Measurements from ENCODE around the gene PUS10.

PUS10 gene

DNA sequence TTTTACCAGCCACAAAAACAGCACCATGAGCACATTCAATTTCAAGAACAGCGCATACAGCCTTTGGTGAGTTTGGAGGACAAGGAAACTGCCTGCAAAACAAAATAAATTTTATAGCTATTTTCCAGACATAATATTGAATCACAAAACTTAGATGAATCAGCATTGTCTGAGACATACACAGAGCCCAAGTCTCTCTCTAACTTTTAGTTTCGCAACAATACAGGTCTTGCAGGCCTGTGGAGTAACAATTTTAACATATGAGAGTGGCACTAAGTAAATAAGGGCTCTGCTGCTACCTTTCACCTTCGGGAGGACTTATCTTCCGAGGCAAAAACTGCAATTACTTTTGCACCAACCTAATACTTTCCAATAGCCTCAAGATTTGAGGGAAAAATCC, 56.6 kb downstream of the PUS10 start:
- Histone ChIP-seq H2BK12ac (ENCODE audit: low read length) (no peak overlapping the region), H3K9me3 (ENCODE audit: insufficient read depth, low read depth, low read length) (no peaks in the 10 kb centered on the region), H3K18ac (ENCODE audit: low read length) (no peak overlapping the region), H4K91ac (ENCODE audit: low read depth, low read length) (no peak overlapping the region), H3K23ac (ENCODE audit: low read length) (no peak overlapping the region), H2AFZ (ENCODE audit: insufficient read depth, low read length, poor library complexity) (no peak overlapping the region), H3K4me3 (ENCODE audit: low read depth, low read length) (no peak overlapping the region), H3K4me1 (ENCODE audit: control insufficient read depth in 1 of 2, insufficient read depth in 2 of 2, low read length in 2 of 2) (peaks cover 2 to 4% of the 10 kb centered on the region in 2 experiments), H2BK5ac (ENCODE audit: low read depth, low read length, poor library complexity) (no peak overlapping the region), H3K79me2 (ENCODE audit: control insufficient read depth, insufficient read depth, low read length, poor library complexity) (no peaks in the 10 kb centered on the region), H3K9ac (ENCODE audit: low read length) (no peak overlapping the region), H3K4ac (ENCODE audit: low read depth, low read length) (no peak overlapping the region), H3K27me3 (ENCODE audit: insufficient read depth, low read length) (no peaks in the 10 kb centered on the region), H2AK5ac (ENCODE audit: low read length) (no peak overlapping the region), H3K36me3 (ENCODE audit: control insufficient read depth in 1 of 2, insufficient read depth in 2 of 2, low read length in 2 of 2) (no peaks in the 10 kb centered on the region), H2BK120ac (ENCODE audit: insufficient read depth, low read length, poor library complexity) (no peak overlapping the region), H4K8ac (ENCODE audit: low read depth, low read length) (no peak overlapping the region), H3K4me2 (ENCODE audit: low read length) (no peak overlapping the region), H3K14ac (ENCODE audit: low read length) (no peak overlapping the region), H3K79me1 (ENCODE audit: low read length) (peaks cover 4% of the 10 kb centered on the region), H4K12ac (ENCODE audit: low read depth, low read length) (no peak overlapping the region), H3K27ac (ENCODE audit: low read depth, low read length) (no peak overlapping the region)
- DNase-seq = peak; percentile 74 to 95
- no CpG with 5 or more reads among the region's 4 CpGs for WGBS (ENCODE audit: extremely low coverage, insufficient coverage, insufficient read length)

DNA sequence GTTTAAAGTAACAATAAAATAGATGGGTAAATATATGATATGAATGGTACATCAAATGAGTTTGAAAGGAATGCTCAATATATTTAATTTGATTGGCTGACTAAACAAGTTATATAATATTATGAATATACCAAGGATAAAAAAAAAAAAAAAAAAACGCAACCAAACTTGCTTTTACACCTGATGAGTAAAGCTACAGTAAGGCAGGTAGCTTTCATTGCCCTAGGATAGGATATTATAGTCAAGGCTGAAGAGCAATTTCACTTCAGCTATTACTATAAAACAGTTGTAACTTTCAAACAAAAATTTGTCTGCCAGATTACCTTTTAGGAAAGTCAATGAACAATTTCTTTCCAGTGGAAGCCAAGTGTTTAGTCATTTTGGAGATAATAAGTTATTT, 57.3 kb downstream of the PUS10 start:
- H3K9me3 ChIP-seq (ENCODE audit: insufficient read depth, low read depth, low read length) = no peaks in the 10 kb centered on the region
- H3K79me1 ChIP-seq (ENCODE audit: low read length) = peaks cover 4% of the 10 kb centered on the region
- H3K79me2 ChIP-seq (ENCODE audit: control insufficient read depth, insufficient read depth, low read length, poor library complexity) = no peaks in the 10 kb centered on the region
- H3K36me3 ChIP-seq (ENCODE audit: control insufficient read depth in 1 of 2, insufficient read depth in 2 of 2, low read length in 2 of 2) = no peaks in the 10 kb centered on the region
- no peak overlapping the region for H3K4ac ChIP-seq (ENCODE audit: low read depth, low read length)
- no peak overlapping the region for H3K14ac ChIP-seq (ENCODE audit: low read length)
- H3K18ac ChIP-seq (ENCODE audit: low read length) = no peak overlapping the region
- H4K91ac ChIP-seq (ENCODE audit: low read depth, low read length) = no peak overlapping the region
- no peak overlapping the region for H4K12ac ChIP-seq (ENCODE audit: low read depth, low read length)
- H3K4me1 ChIP-seq (ENCODE audit: control insufficient read depth in 1 of 2, insufficient read depth in 2 of 2, low read length in 2 of 2) = peaks cover 2 to 4% of the 10 kb centered on the region in 2 experiments
- H3K27me3 ChIP-seq (ENCODE audit: insufficient read depth, low read length) = no peaks in the 10 kb centered on the region
- H3K27ac ChIP-seq (ENCODE audit: low read depth, low read length) = no peak overlapping the region
- no peak overlapping the region for H2BK5ac ChIP-seq (ENCODE audit: low read depth, low read length, poor library complexity)
- no peak overlapping the region for H3K9ac ChIP-seq (ENCODE audit: low read length)
- no peak overlapping the region for H2BK12ac ChIP-seq (ENCODE audit: low read length)
- H2AK5ac ChIP-seq (ENCODE audit: low read length) = no peak overlapping the region
- H3K4me3 ChIP-seq (ENCODE audit: low read depth, low read length) = no peak overlapping the region
- no peak overlapping the region for H2BK120ac ChIP-seq (ENCODE audit: insufficient read depth, low read length, poor library complexity)
- H3K4me2 ChIP-seq (ENCODE audit: low read length) = no peak overlapping the region
- WGBS (ENCODE audit: extremely low coverage, insufficient coverage, insufficient read length) = no CpG with 5 or more reads among the region's 1 CpG
- DNase-seq = no peak
- no peak overlapping the region for H2AFZ ChIP-seq (ENCODE audit: insufficient read depth, low read length, poor library complexity)
- H4K8ac ChIP-seq (ENCODE audit: low read depth, low read length) = no peak overlapping the region
- H3K23ac ChIP-seq (ENCODE audit: low read length) = no peak overlapping the region

DNA sequence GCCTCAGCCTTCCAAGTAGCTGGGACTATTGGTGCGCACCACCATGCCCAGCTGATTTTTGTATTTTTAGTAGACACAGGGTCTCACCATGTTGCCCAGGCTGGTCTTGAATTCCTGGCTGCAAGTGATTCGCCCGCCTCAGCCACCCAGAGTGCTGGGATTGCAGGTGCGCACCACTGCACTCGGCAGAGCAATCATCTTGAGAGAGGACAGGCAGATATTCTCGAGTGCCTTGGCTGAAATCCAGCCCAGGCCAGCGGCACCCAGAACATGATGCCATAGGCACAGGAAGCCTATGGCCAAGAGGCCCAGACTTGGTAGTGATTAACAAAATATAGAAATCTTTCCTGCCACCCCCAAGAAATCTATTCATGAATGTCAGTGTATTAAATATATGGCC, 58.6 kb downstream of the PUS10 start:
- peak overlapping the region; percentile 43 for H2BK12ac ChIP-seq (ENCODE audit: low read length)
- no peak overlapping the region for H2AFZ ChIP-seq (ENCODE audit: insufficient read depth, low read length, poor library complexity)
- H3K9ac ChIP-seq (ENCODE audit: low read length) = no peak overlapping the region
- WGBS (ENCODE audit: extremely low coverage, insufficient coverage, insufficient read length) = no CpG with 5 or more reads among the region's 7 CpGs
- H3K4ac ChIP-seq (ENCODE audit: low read depth, low read length) = no peak overlapping the region
- H3K27ac ChIP-seq (ENCODE audit: low read depth, low read length) = no peak overlapping the region
- H4K91ac ChIP-seq (ENCODE audit: low read depth, low read length) = peak overlapping the region; percentile 19
- H3K79me1 ChIP-seq (ENCODE audit: low read length) = peaks cover 4% of the 10 kb centered on the region
- no peak overlapping the region for H3K14ac ChIP-seq (ENCODE audit: low read length)
- no peak overlapping the region for H3K4me3 ChIP-seq (ENCODE audit: low read depth, low read length)
- H4K8ac ChIP-seq (ENCODE audit: low read depth, low read length) = no peak overlapping the region
- no peak overlapping the region for H3K4me2 ChIP-seq (ENCODE audit: low read length)
- no peak overlapping the region for H2BK5ac ChIP-seq (ENCODE audit: low read depth, low read length, poor library complexity)
- no peak overlapping the region for H2AK5ac ChIP-seq (ENCODE audit: low read length)
- H3K27me3 ChIP-seq (ENCODE audit: insufficient read depth, low read length) = no peaks in the 10 kb centered on the region
- no peak overlapping the region for H2BK120ac ChIP-seq (ENCODE audit: insufficient read depth, low read length, poor library complexity)
- no peaks in the 10 kb centered on the region for H3K9me3 ChIP-seq (ENCODE audit: insufficient read depth, low read depth, low read length)
- H4K12ac ChIP-seq (ENCODE audit: low read depth, low read length) = no peak overlapping the region
- DNase-seq = no peak
- no peaks in the 10 kb centered on the region for H3K36me3 ChIP-seq (ENCODE audit: control insufficient read depth in 1 of 2, insufficient read depth in 2 of 2, low read length in 2 of 2)
- no peak overlapping the region for H3K23ac ChIP-seq (ENCODE audit: low read length)
- no peak overlapping the region for H3K18ac ChIP-seq (ENCODE audit: low read length)
- no peaks in the 10 kb centered on the region for H3K79me2 ChIP-seq (ENCODE audit: control insufficient read depth, insufficient read depth, low read length, poor library complexity)
- H3K4me1 ChIP-seq (ENCODE audit: control insufficient read depth in 1 of 2, insufficient read depth in 2 of 2, low read length in 2 of 2) = peaks cover 2 to 4% of the 10 kb centered on the region in 2 experiments

DNA sequence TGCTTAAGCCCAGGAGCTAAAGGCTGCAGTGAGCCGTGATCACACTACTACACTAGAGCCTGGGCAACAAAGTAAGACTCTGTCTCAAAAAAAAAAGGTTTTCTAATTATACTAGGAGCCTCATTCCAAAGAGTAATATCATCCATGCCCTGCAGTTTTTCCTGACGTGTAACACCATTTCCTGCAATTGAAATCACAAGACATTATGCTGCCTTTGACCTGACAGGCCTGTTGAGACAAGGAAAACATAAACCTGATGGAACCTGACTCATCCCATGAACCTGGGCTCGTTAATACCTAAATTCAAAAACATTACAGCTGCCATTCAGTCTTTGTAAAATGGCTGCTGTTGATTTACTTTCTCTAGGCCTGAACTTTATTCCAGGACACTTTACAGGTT, 59.3 kb downstream of the PUS10 start:
- Histone ChIP-seq H3K9ac (ENCODE audit: low read length) (no peak overlapping the region), H3K18ac (ENCODE audit: low read length) (no peak overlapping the region), H3K27me3 (ENCODE audit: insufficient read depth, low read length) (no peaks in the 10 kb centered on the region), H3K4me1 (ENCODE audit: control insufficient read depth in 1 of 2, insufficient read depth in 2 of 2, low read length in 2 of 2) (peaks cover 2 to 4% of the 10 kb centered on the region in 2 experiments), H2BK120ac (ENCODE audit: insufficient read depth, low read length, poor library complexity) (no peak overlapping the region), H2BK12ac (ENCODE audit: low read length) (no peak overlapping the region), H3K23ac (ENCODE audit: low read length) (no peak overlapping the region), H4K91ac (ENCODE audit: low read depth, low read length) (no peak overlapping the region), H2AFZ (ENCODE audit: insufficient read depth, low read length, poor library complexity) (no peak overlapping the region), H3K79me2 (ENCODE audit: control insufficient read depth, insufficient read depth, low read length, poor library complexity) (no peaks in the 10 kb centered on the region), H3K36me3 (ENCODE audit: control insufficient read depth in 1 of 2, insufficient read depth in 2 of 2, low read length in 2 of 2) (no peaks in the 10 kb centered on the region), H3K14ac (ENCODE audit: low read length) (no peak overlapping the region), H3K79me1 (ENCODE audit: low read length) (peaks cover 4% of the 10 kb centered on the region), H2BK5ac (ENCODE audit: low read depth, low read length, poor library complexity) (no peak overlapping the region), H3K27ac (ENCODE audit: low read depth, low read length) (no peak overlapping the region), H3K4ac (ENCODE audit: low read depth, low read length) (no peak overlapping the region), H3K9me3 (ENCODE audit: insufficient read depth, low read depth, low read length) (no peaks in the 10 kb centered on the region), H2AK5ac (ENCODE audit: low read length) (no peak overlapping the region), H3K4me3 (ENCODE audit: low read depth, low read length) (no peak overlapping the region), H3K4me2 (ENCODE audit: low read length) (no peak overlapping the region), H4K8ac (ENCODE audit: low read depth, low read length) (no peak overlapping the region), H4K12ac (ENCODE audit: low read depth, low read length) (no peak overlapping the region)
- peak; percentile 46 to 80 for DNase-seq
- no CpG with 5 or more reads among the region's 3 CpGs for WGBS (ENCODE audit: extremely low coverage, insufficient coverage, insufficient read length)

Data from trophoblast cell (in vitro differentiated cells and primary cell).